Measurements from ENCODE around the gene KY. TPM values are rescaled to one million over a fixed set of nuclear protein-coding genes. Genes with fewer than 3 reads are reported as not detected.

KY gene
- polyA plus RNA-seq, 1 donor from 2014 or later = 1.7 TPM

DNA sequence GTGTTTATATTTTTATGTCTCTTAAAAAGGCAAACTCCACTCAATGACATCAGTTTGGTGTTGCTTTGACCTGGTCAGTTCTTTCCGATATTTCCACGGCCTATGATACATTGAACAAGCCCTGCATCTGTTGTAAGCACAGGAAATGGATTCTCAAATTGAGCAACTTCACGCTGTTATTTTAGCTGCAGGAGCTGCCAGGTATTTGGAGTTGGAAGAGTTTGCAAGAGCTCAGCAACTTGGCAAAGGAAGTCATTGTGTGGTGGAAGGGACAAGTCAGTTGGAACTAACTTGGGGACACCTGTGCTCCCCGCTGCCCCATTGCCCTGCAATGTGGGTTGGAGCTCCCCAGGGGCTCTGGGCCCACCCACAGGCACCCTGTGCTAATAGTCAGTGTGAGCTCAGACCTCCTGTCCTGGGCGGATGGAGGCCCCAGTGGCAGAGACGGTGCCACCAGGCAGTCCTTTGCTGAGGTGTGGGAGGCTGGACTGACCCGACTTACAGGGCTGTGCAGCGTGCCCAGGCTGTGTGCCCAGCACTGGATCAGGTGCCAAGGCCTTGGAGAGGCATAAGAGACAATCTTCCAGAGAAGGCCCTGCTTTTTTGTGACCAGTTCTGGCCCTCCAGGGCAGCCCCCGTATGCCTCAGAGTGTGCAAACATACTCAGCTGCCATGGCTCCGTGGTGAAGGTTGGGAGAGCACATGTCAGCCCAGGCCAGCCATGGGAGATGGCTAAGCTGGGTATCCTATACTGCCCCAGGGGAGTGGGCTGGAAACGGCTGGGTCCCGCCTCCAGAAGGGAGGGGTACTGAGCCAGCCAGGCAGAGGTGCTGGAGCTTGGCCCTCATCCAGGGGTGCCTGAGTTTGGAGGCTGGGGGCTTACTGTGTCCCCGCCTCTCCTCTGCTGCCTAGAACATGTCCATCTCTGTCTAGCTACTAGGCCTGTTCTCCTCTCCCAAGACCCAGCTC is 43.5 kb downstream of the KY start:
- Histone ChIP-seq H3K36me3 (ENCODE audit: insufficient read depth, low read length) (no peaks in the 10 kb centered on the region), H3K9me3 (ENCODE audit: low read length) (no peaks in the 10 kb centered on the region), H3K27ac (ENCODE audit: low read length) (no peak overlapping the region), H3K9ac (ENCODE audit: low read length) (no peak overlapping the region), H3K27me3 (ENCODE audit: insufficient read depth, low read depth, low read length) (no peaks in the 10 kb centered on the region), H4K20me1 (ENCODE audit: insufficient read depth) (no peaks in the 10 kb centered on the region), H3K9me2 (ENCODE audit: insufficient read depth, low read length) (no peaks in the 10 kb centered on the region), H3F3A (ENCODE audit: insufficient read depth, low read length, poor library complexity, severe bottlenecking) (no peaks in the 10 kb centered on the region), H3K4me3 (ENCODE audit: low read length) (no peak overlapping the region), H3K79me2 (replicated peaks; ENCODE audit: insufficient read depth, low read length) (no peaks in the 10 kb centered on the region), H3K4me2 (ENCODE audit: low read length) (no peak overlapping the region), H2AFZ (ENCODE audit: low read depth, low read length) (no peak overlapping the region)
- TF ChIP-seq REST (IDR thresholded peaks at IDR 0.05; ENCODE audit: borderline replicate concordance) = no peak
- TF ChIP-seq RAD21 (conservative IDR thresholded peaks at IDR 0.05) = no peak
- TF ChIP-seq TAF1 (IDR thresholded peaks at IDR 0.05; ENCODE audit: low read depth) = no peak
- TF ChIP-seq POLR2AphosphoS5 (IDR thresholded peaks at IDR 0.05) = no peak
- TF ChIP-seq EZH2 (IDR thresholded peaks at IDR 0.05; ENCODE audit: borderline replicate concordance, insufficient read depth, low read length, poor library complexity, severe bottlenecking) = no peak
- no peak for TF ChIP-seq EP300 (conservative IDR thresholded peaks at IDR 0.05; ENCODE audit: poor library complexity, severe bottlenecking)
- no peak for TF ChIP-seq CTCF (IDR thresholded peaks at IDR 0.05; ENCODE audit: poor library complexity, severe bottlenecking)
- no peak for TF ChIP-seq SMC3 (conservative IDR thresholded peaks at IDR 0.05; ENCODE audit: poor library complexity)
- TF ChIP-seq MXI1 (conservative IDR thresholded peaks at IDR 0.05; ENCODE audit: poor library complexity, severe bottlenecking) = no peak

DNA sequence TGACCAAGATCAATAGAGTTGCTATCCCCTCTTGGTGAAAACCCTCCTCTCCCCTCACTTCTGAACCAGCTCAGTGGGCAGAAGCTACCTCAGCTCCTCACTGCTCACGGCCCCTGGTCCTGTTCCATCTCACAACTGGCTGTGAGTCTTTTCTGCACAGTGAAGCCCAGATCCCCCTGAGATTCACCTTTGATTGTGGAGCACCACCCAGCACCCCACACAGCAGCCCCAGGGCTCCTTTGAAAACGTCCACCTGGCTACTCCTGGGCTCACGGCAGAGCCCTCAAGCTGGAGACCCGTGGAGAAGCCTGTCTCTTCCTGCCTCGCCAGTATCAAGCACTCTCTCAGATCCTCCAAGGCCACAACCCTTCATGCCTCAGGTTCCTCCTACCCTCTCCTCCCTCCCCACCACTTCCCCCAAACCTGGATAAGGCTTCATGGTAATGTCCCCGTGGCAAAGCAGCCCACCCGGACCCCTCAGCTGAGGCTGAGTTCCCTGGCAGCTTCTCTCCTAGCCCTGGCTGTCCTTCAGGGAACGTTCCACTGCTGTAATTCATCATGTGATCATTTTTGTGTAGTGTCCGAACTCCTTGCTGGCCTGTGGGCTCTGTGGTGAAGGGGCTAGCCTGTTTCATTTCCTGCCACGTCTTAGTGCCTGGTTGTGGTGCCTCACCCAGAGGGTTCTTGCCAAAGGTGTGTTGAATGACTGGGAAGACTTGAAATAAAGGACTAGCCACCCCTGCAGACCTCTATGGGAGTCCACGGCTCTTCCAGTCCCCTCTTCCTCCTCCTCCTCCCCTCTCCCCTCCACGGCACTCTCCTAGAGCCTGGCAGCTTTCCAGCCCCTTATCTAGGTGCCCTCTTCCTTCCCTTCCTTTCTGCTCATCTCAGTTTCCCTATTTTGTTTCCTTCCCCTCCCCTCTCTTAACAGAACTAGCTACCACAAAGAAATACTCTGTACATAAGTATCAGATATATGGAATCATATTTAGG is 44.5 kb downstream of the KY start:
- Histone ChIP-seq H3K4me3 (ENCODE audit: low read length) (no peak overlapping the region), H3K36me3 (ENCODE audit: insufficient read depth, low read length) (no peaks in the 10 kb centered on the region), H3K27ac (ENCODE audit: low read length) (no peak overlapping the region), H3K9me2 (ENCODE audit: insufficient read depth, low read length) (no peaks in the 10 kb centered on the region), H3K4me2 (ENCODE audit: low read length) (no peak overlapping the region), H4K20me1 (ENCODE audit: insufficient read depth) (no peaks in the 10 kb centered on the region), H3K79me2 (replicated peaks; ENCODE audit: insufficient read depth, low read length) (no peaks in the 10 kb centered on the region), H3F3A (ENCODE audit: insufficient read depth, low read length, poor library complexity, severe bottlenecking) (no peaks in the 10 kb centered on the region), H3K9me3 (ENCODE audit: low read length) (no peaks in the 10 kb centered on the region), H3K9ac (ENCODE audit: low read length) (no peak overlapping the region), H3K27me3 (ENCODE audit: insufficient read depth, low read depth, low read length) (no peaks in the 10 kb centered on the region), H2AFZ (ENCODE audit: low read depth, low read length) (no peak overlapping the region)
- TF ChIP-seq SMC3 (conservative IDR thresholded peaks at IDR 0.05; ENCODE audit: poor library complexity) = no peak
- no peak for TF ChIP-seq POLR2AphosphoS5 (IDR thresholded peaks at IDR 0.05)
- TF ChIP-seq MXI1 (conservative IDR thresholded peaks at IDR 0.05; ENCODE audit: poor library complexity, severe bottlenecking) = no peak
- TF ChIP-seq CTCF (IDR thresholded peaks at IDR 0.05; ENCODE audit: poor library complexity, severe bottlenecking) = no peak
- TF ChIP-seq RAD21 (conservative IDR thresholded peaks at IDR 0.05) = no peak
- no peak for TF ChIP-seq EP300 (conservative IDR thresholded peaks at IDR 0.05; ENCODE audit: poor library complexity, severe bottlenecking)
- no peak for TF ChIP-seq TAF1 (IDR thresholded peaks at IDR 0.05; ENCODE audit: low read depth)
- TF ChIP-seq REST (IDR thresholded peaks at IDR 0.05; ENCODE audit: borderline replicate concordance) = no peak
- no peak for TF ChIP-seq EZH2 (IDR thresholded peaks at IDR 0.05; ENCODE audit: borderline replicate concordance, insufficient read depth, low read length, poor library complexity, severe bottlenecking)
